ENCODE results near the gene ALDH3B2.
A peak's percentile ranks its signal among the peaks of the same experiment; 100 is the strongest.
"Not testable (repeated sequence)": the region's sequence is repeated elsewhere in the genome, so short reads cannot be mapped to it uniquely, and the experiment has no call there.

Gene ALDH3B2

DNA sequence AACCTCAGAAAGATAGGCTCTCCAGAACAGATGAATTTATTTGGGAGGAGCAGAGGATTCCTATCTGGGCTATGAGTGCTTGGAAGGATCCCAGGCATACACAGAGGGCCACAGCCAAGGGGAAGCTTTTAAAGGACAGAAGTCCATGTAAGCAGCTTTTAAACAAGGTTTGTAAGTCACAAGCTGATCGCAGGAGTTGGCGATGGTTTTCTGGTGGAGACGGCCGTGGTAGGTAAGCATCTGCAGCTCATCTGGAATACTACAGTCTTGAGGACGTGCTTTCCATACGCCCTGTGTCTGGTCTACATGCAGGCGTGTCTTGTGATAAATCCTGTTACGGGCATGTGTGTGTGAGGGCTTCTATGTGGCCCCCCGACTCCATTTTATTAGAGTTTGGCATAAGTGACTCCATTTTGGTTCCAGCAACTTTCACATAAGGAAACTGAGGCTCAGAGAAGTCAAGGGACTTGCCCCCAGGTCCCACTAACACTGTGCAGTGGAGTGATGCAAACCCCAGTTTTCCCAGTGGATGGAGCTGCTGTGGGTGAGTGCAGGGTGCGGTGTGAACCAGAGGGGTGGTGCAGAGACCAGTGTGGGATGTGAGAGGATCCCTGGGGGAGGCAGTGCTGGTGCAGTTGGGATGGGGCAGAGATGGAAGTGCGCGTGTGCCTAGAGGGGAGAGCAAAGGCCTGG is 12.1 kb downstream of the ALDH3B2 start:
- Histone ChIP-seq H3K9me3 (ENCODE audit: control insufficient read depth in 1 of 2, low read length in 2 of 2) (no peaks in the 10 kb centered on the region), H3K27me3 (ENCODE audit: control insufficient read depth in 1 of 2, insufficient read depth in 2 of 2, low read length in 2 of 2) (no peaks in the 10 kb centered on the region), H3K4me3 (ENCODE audit: low read depth in 1 of 2, low read length in 2 of 2) (no peak overlapping the region), H3K27ac (ENCODE audit: low read depth, low read length) (no peak overlapping the region), H3K4me1 (ENCODE audit: control insufficient read depth in 1 of 2, insufficient read depth in 2 of 2, low read length in 2 of 2) (peaks cover 0 to 6% of the 10 kb centered on the region in 2 donors), H3K36me3 (ENCODE audit: control insufficient read depth in 1 of 2, insufficient read depth in 2 of 2, low read length in 2 of 2) (no peaks in the 10 kb centered on the region), H3K9ac (ENCODE audit: low read depth in 1 of 2, low read length in 2 of 2) (no peak overlapping the region)

DNA sequence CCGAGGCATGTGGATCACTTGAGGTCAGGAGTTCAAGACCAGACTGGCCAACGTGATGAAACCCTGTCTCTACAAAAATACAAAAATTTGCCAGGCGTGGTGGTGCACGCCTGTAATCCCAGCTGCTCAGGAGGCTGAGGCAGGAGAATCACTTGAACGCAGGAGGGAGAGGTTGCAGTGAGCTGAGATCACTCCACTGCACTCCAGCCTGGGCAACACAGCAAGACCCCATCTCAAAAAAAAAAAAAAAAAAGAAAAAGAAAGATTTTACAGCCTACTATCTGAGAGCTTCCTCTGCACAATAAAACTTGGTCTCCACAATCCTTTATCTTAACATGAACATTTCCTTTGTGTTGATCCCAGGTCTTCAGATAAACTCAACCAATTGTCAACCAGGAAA is 13.7 kb downstream of the ALDH3B2 start:
- H3K9ac ChIP-seq (ENCODE audit: low read depth in 1 of 2, low read length in 2 of 2); H3K9me3 ChIP-seq (ENCODE audit: control insufficient read depth in 1 of 2, low read length in 2 of 2); H3K36me3 ChIP-seq (ENCODE audit: control insufficient read depth in 1 of 2, insufficient read depth in 2 of 2, low read length in 2 of 2); H3K4me1 ChIP-seq (ENCODE audit: control insufficient read depth in 1 of 2, insufficient read depth in 2 of 2, low read length in 2 of 2); H3K27ac ChIP-seq (ENCODE audit: low read depth, low read length); H3K4me3 ChIP-seq (ENCODE audit: low read depth in 1 of 2, low read length in 2 of 2); H3K27me3 ChIP-seq (ENCODE audit: control insufficient read depth in 1 of 2, insufficient read depth in 2 of 2, low read length in 2 of 2): not testable (repeated sequence)

DNA sequence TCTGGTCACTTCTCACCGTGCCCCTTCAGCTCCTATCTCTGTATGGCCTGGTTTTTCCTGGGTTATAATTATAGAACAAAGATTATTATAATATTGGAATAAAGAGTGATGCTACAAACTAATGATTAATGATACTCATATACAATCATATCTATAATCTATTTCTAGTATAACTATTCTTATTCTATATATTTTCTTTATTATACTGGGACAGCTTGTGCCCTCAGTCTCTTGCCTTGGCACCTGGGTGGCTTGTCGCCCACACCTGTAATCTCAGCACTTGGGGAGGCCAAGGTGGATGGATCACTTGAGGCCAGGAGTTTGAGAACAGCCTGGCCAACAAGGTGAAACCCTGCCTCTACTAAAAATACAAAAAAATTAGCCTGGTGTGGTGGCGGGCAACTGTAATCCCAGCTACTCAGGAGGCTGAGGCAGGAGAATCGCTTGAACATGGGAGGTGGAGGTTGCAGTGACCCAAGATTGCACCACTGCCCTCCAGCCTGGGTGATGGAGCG is 14.7 kb downstream of the ALDH3B2 start:
- not testable (repeated sequence) for H3K27me3 ChIP-seq (ENCODE audit: control insufficient read depth in 1 of 2, insufficient read depth in 2 of 2, low read length in 2 of 2); H3K9me3 ChIP-seq (ENCODE audit: control insufficient read depth in 1 of 2, low read length in 2 of 2); H3K27ac ChIP-seq (ENCODE audit: low read depth, low read length); H3K4me3 ChIP-seq (ENCODE audit: low read depth in 1 of 2, low read length in 2 of 2); H3K9ac ChIP-seq (ENCODE audit: low read depth in 1 of 2, low read length in 2 of 2); H3K4me1 ChIP-seq (ENCODE audit: control insufficient read depth in 1 of 2, insufficient read depth in 2 of 2, low read length in 2 of 2); H3K36me3 ChIP-seq (ENCODE audit: control insufficient read depth in 1 of 2, insufficient read depth in 2 of 2, low read length in 2 of 2)

DNA sequence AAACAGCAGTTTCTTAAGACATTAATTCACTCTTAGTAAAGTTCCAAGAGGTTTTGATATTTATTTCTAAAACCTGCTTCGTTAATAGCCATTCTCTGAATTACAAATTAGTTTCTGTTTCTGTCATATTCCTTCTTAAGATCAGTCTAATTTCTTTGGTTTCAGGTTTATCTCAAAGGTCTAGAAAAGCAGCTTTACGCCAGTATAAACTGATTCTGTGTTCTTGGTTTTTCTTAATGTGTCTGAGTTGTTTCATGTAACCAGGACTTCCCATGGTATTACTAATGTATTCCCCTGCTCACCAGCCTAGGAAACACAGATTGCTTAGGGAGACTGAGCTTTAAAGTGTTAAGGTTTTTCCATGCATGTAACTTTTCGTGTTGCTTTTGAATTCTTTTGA is 17.1 kb downstream of the ALDH3B2 start:
- H3K36me3 ChIP-seq (ENCODE audit: control insufficient read depth in 1 of 2, insufficient read depth in 2 of 2, low read length in 2 of 2) = no peaks in the 10 kb centered on the region
- no peaks in the 10 kb centered on the region for H3K27me3 ChIP-seq (ENCODE audit: control insufficient read depth in 1 of 2, insufficient read depth in 2 of 2, low read length in 2 of 2)
- H3K9ac ChIP-seq (ENCODE audit: low read depth in 1 of 2, low read length in 2 of 2) = no peak overlapping the region
- H3K9me3 ChIP-seq (ENCODE audit: control insufficient read depth in 1 of 2, low read length in 2 of 2) = peaks cover 0 to 3% of the 10 kb centered on the region in 2 donors
- H3K4me3 ChIP-seq (ENCODE audit: low read depth in 1 of 2, low read length in 2 of 2) = no peak overlapping the region
- no peak overlapping the region for H3K27ac ChIP-seq (ENCODE audit: low read depth, low read length)
- H3K4me1 ChIP-seq (ENCODE audit: control insufficient read depth in 1 of 2, insufficient read depth in 2 of 2, low read length in 2 of 2) = peaks cover 0 to 11% of the 10 kb centered on the region in 2 donors

DNA sequence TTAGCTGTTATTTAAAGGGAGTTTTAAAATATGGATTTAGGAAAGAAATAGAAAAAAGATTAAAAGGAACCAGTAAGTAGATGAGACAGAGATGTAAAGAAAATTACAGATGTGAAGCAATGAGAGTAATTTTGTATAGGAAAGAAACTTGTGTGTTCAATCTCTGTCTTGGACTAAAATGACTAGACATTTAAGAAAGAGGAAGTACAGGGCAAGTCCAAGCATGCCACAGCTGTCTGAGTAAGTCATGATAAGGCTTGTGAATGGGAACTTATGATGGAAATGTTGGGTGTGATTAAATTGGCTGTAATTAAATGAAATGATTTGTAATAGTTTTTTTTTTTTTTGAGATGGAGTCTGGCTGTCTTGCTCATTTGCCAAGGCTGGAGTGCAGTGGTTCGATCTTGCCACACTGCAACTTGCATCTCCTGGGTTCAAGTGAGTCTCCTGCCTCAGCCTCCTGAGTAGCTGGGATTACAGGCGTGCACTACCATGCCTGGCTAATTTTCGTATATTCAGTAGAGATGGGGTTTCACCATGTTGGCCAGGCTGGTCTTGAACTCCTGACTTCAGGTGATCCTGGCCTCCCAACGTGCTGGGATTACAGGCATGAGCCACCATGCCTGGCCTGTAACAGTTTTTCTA is 18.0 kb downstream of the ALDH3B2 start:
- no peak overlapping the region for H3K27ac ChIP-seq (ENCODE audit: low read depth, low read length)

GRCh38 chr11:67654225-67654624 is 20.2 kb downstream of the ALDH3B2 start:
- H3K27me3 ChIP-seq (ENCODE audit: control insufficient read depth in 1 of 2, insufficient read depth in 2 of 2, low read length in 2 of 2) = no peaks in the 10 kb centered on the region
- H3K9me3 ChIP-seq (ENCODE audit: control insufficient read depth in 1 of 2, low read length in 2 of 2) = peaks cover 0 to 3% of the 10 kb centered on the region in 2 donors
- H3K4me3 ChIP-seq (ENCODE audit: low read depth in 1 of 2, low read length in 2 of 2) = no peak overlapping the region
- peaks cover 11 to 23% of the 10 kb centered on the region in 2 donors for H3K4me1 ChIP-seq (ENCODE audit: control insufficient read depth in 1 of 2, insufficient read depth in 2 of 2, low read length in 2 of 2)
- H3K27ac ChIP-seq (ENCODE audit: low read depth, low read length) = no peak overlapping the region
- no peak overlapping the region for H3K9ac ChIP-seq (ENCODE audit: low read depth in 1 of 2, low read length in 2 of 2)
- peaks cover 0 to 3% of the 10 kb centered on the region in 2 donors for H3K36me3 ChIP-seq (ENCODE audit: control insufficient read depth in 1 of 2, insufficient read depth in 2 of 2, low read length in 2 of 2)

More for the DNA sequence above, 18.0 kb downstream of the ALDH3B2 start:
- Histone ChIP-seq H3K9me3 (ENCODE audit: control insufficient read depth in 1 of 2, low read length in 2 of 2) (peaks cover 0 to 3% of the 10 kb centered on the region in 2 donors), H3K9ac (ENCODE audit: low read depth in 1 of 2, low read length in 2 of 2) (no peak overlapping the region), H3K4me1 (ENCODE audit: control insufficient read depth in 1 of 2, insufficient read depth in 2 of 2, low read length in 2 of 2) (peaks cover 0 to 12% of the 10 kb centered on the region in 2 donors), H3K36me3 (ENCODE audit: control insufficient read depth in 1 of 2, insufficient read depth in 2 of 2, low read length in 2 of 2) (no peaks in the 10 kb centered on the region), H3K27me3 (ENCODE audit: control insufficient read depth in 1 of 2, insufficient read depth in 2 of 2, low read length in 2 of 2) (no peaks in the 10 kb centered on the region), H3K4me3 (ENCODE audit: low read depth in 1 of 2, low read length in 2 of 2) (no peak overlapping the region)

DNA sequence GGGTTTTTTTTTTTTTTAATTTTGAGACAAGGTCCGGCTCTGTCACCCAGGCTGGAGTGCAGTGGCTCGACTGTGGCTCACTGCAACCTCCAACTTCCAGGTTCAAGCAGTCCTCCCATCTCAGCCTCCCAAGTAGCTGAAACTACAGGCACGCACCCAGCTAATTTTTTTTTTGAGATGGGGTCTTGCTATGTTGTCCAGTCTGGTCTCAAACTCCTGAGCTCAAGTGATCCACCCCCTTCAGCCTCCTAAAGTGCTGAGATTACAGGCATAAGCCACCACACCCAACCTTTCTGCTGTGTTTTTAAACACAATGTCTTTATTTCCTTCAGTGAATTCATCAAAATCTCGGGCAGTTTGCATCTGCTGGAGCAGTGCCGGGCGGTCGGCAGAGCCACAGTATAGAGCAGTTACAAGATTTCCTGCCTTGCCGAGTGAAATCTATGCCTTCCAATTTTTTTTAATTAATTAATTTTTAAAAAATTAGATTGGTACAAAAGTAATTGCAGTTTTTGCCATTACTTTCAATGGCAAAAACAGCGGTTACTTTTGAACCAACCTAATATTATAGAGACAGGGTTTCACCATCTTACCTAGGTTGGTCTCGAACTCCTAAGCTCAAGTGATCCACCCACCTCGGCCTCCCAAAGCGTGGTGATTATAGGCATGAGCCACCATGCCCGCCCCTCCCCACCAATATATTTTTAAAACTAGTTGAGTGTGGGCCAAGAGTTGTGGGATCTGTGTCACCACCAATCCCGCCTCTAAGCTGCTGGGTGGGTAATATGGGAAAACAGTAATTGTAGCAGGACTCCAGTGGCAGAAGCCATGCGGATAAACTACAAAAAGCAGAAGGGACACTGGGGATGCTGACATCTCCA is 21.2 kb downstream of the ALDH3B2 start:
- Histone ChIP-seq H3K27me3 (ENCODE audit: control insufficient read depth in 1 of 2, insufficient read depth in 2 of 2, low read length in 2 of 2) (no peaks in the 10 kb centered on the region), H3K36me3 (ENCODE audit: control insufficient read depth in 1 of 2, insufficient read depth in 2 of 2, low read length in 2 of 2) (peaks cover 0 to 3% of the 10 kb centered on the region in 2 donors), H3K9ac (ENCODE audit: low read depth in 1 of 2, low read length in 2 of 2) (no peak overlapping the region), H3K27ac (ENCODE audit: low read depth, low read length) (no peak overlapping the region), H3K4me1 (ENCODE audit: control insufficient read depth in 1 of 2, insufficient read depth in 2 of 2, low read length in 2 of 2) (peaks cover 16 to 27% of the 10 kb centered on the region in 2 donors), H3K4me3 (ENCODE audit: low read depth in 1 of 2, low read length in 2 of 2) (no peak overlapping the region), H3K9me3 (ENCODE audit: control insufficient read depth in 1 of 2, low read length in 2 of 2) (peaks cover 0 to 3% of the 10 kb centered on the region in 2 donors)

GRCh38 chr11:67651976-67652781 is 22.2 kb downstream of the ALDH3B2 start:
- no peak overlapping the region for H3K4me3 ChIP-seq (ENCODE audit: low read depth in 1 of 2, low read length in 2 of 2)
- H3K9me3 ChIP-seq (ENCODE audit: control insufficient read depth in 1 of 2, low read length in 2 of 2) = peaks cover 0 to 3% of the 10 kb centered on the region in 2 donors
- H3K9ac ChIP-seq (ENCODE audit: low read depth in 1 of 2, low read length in 2 of 2) = no peak overlapping the region
- H3K4me1 ChIP-seq (ENCODE audit: control insufficient read depth in 1 of 2, insufficient read depth in 2 of 2, low read length in 2 of 2) = peaks cover 23 to 37% of the 10 kb centered on the region in 2 donors
- peaks cover 0 to 3% of the 10 kb centered on the region in 2 donors for H3K36me3 ChIP-seq (ENCODE audit: control insufficient read depth in 1 of 2, insufficient read depth in 2 of 2, low read length in 2 of 2)
- no peaks in the 10 kb centered on the region for H3K27me3 ChIP-seq (ENCODE audit: control insufficient read depth in 1 of 2, insufficient read depth in 2 of 2, low read length in 2 of 2)
- H3K27ac ChIP-seq (ENCODE audit: low read depth, low read length) = no peak overlapping the region

GRCh38 chr11:67649634-67650510 is 24.6 kb downstream of the ALDH3B2 start:
- H3K9ac ChIP-seq (ENCODE audit: low read depth in 1 of 2, low read length in 2 of 2) = peak overlapping the region; percentile 54 to 66

More at GRCh38 chr11:67649634-67650510, 24.6 kb downstream of the ALDH3B2 start:
- Histone ChIP-seq H3K27me3 (ENCODE audit: control insufficient read depth in 1 of 2, insufficient read depth in 2 of 2, low read length in 2 of 2) (no peaks in the 10 kb centered on the region), H3K4me3 (ENCODE audit: low read depth in 1 of 2, low read length in 2 of 2) (peak overlapping the region; percentile 61 to 82), H3K27ac (ENCODE audit: low read depth, low read length) (peak overlapping the region; percentile 50), H3K4me1 (ENCODE audit: control insufficient read depth in 1 of 2, insufficient read depth in 2 of 2, low read length in 2 of 2) (peaks cover 36 to 53% of the 10 kb centered on the region in 2 donors), H3K9me3 (ENCODE audit: control insufficient read depth in 1 of 2, low read length in 2 of 2) (no peaks in the 10 kb centered on the region), H3K36me3 (ENCODE audit: control insufficient read depth in 1 of 2, insufficient read depth in 2 of 2, low read length in 2 of 2) (peaks cover 0 to 3% of the 10 kb centered on the region in 2 donors)
